Prostate gland (tissue), 2 donors: Measurements from ENCODE around the gene DCDC1. TPM values are rescaled to one million over a fixed set of nuclear protein-coding genes. Genes with fewer than 3 reads are reported as not detected.

Experiments used
- DNase-seq: peaks from one replicate; pipeline ENCODE4 v3.0.0-alpha.2; 2019; ENCODE audit warnings: low spot score
- H3K27ac ChIP-seq, 2 donors: fragments of 200-600 bp; sonication (generic); 2 replicates each; pipeline ENCODE4 v1.5.1; 2017 to 2019
- H3K27me3 ChIP-seq: fragments of 200-600 bp; sonication (generic); replicated peaks from 2 replicates; pipeline ENCODE4 v1.5.1; 2019; ENCODE audit not compliant: insufficient read depth
- H3K36me3 ChIP-seq, 2 donors: fragments of 200-600 bp; sonication (generic); 1 replicate in 1 of 2; 2 replicates in 1 of 2; pipeline versions ENCODE4 v1.5.1 to v1.8.1; 2017 to 2019
- H3K4me1 ChIP-seq: fragments of 200-600 bp; sonication (generic); replicated peaks from 2 replicates; pipeline ENCODE4 v1.5.1; 2019
- H3K4me3 ChIP-seq, 2 donors: fragments of 200-600 bp; sonication (generic); 2 replicates each; pipeline ENCODE4 v1.5.1; 2017 to 2019
- H3K9me3 ChIP-seq: fragments of 200-600 bp; sonication (generic); 2 replicates; pipeline ENCODE4 v1.5.1; 2017
- POLR2A ChIP-seq: fragments of 450-650 bp; IDR thresholded peaks from one replicate; pipeline ENCODE4 v1.6.1; 2016; ENCODE audit warnings: antibody characterized with exemption, mild to moderate bottlenecking
- POLR2AphosphoS5 ChIP-seq: sonication (generic); formaldehyde crosslinking; IDR thresholded peaks from one replicate; pipeline ENCODE4 v1.6.1; 2017; ENCODE audit warnings: antibody characterized with exemption
- WGBS: methylation state at CpG from one replicate; pipeline ENCODE4 v1.1.5; 2018; 5-methylcytosine and 5-hydroxymethylcytosine counted together
- intact Hi-C: fragments of 100-400 bp; cut with DNase I; formaldehyde crosslinking; loops from one replicate; pipeline ENCODE4 v1.14.2; 2022
- total RNA-seq, 2 donors: library from RNA; depleted of rRNA; stranded (reverse); fragments of >200 nt; gene quantifications; one replicate each; pipeline ENCODE4 v1.1.0, GENCODE V29; 2016
- TF ChIP-seq, protein P1 (sequence below), 4 experiments: fragments of 200-600 bp in 2 of 4; fragments of 450-650 bp in 2 of 4; sonication (generic) in 2 of 4; IDR thresholded peaks; 1 replicate in 3 of 4; 2 replicates in 1 of 4; pipeline ENCODE4 v1.5.1; 2016 to 2019; ENCODE audit warnings: antibody characterized with exemption in 4 of 4, mild to moderate bottlenecking in 2 of 4, moderate library complexity in 2 of 4

DCDC1 gene
- total RNA-seq, 2 donors from 2014 or later: 0.36 to 2.5 TPM

DNA sequence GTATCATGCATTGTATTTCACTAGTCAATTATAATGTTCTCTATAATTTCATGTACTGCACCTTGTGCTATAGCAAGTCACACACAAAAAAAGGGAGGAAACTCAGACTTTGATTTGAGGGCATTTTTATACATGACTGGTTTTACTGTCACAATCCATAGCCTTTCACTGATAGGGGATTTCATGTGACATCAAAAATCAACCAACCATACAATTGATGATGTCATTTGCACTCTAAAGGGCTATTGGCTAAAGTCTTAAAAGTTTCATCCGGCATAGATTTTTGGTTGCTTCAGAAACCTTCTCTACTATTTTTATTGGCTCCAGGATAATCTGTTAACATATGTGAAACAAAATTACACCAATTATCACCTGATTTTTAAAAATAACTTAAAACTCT, 237.8 kb downstream of the DCDC1 start:
- WGBS: 88% methylated on average over 1 of the region's 1 CpG

DNA sequence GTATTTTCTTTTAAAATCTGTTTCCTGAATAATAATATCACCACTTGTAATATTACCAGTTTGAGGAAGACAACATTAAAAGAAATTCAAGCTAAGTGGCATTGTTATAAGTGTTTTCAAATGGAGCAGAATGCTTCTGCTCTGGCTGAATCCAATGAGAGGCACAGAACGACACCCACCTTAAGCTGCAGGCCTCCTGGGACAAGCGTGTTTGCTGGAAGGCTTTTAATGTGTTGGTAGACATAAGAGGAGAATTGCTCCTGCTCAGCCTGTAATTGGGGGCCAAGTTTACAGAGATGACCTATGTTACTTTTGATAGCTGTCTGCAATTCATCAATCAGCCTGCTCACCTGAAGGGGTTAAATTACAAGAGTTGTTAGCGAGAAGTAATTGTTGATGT, 242.2 kb downstream of the DCDC1 start:
- 38% methylated on average over 3 of the region's 3 CpGs for WGBS
- no peaks in the 10 kb centered on the region for H3K4me1 ChIP-seq
- no peaks in the 10 kb centered on the region for H3K36me3 ChIP-seq
- DNase-seq: no peak
- TF ChIP-seq POLR2A (no peak), POLR2AphosphoS5 (no peak)
- TF ChIP-seq, protein P1, sequence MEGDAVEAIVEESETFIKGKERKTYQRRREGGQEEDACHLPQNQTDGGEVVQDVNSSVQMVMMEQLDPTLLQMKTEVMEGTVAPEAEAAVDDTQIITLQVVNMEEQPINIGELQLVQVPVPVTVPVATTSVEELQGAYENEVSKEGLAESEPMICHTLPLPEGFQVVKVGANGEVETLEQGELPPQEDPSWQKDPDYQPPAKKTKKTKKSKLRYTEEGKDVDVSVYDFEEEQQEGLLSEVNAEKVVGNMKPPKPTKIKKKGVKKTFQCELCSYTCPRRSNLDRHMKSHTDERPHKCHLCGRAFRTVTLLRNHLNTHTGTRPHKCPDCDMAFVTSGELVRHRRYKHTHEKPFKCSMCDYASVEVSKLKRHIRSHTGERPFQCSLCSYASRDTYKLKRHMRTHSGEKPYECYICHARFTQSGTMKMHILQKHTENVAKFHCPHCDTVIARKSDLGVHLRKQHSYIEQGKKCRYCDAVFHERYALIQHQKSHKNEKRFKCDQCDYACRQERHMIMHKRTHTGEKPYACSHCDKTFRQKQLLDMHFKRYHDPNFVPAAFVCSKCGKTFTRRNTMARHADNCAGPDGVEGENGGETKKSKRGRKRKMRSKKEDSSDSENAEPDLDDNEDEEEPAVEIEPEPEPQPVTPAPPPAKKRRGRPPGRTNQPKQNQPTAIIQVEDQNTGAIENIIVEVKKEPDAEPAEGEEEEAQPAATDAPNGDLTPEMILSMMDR (IDR thresholded peaks at IDR 0.05): no peak
- intact Hi-C loops: no loop called here
- H3K27ac ChIP-seq: no peak overlapping the region
- no peak overlapping the region for H3K4me3 ChIP-seq
- no peaks in the 10 kb centered on the region for H3K27me3 ChIP-seq
- no peaks in the 10 kb centered on the region for H3K9me3 ChIP-seq

More for the DNA sequence above, 237.8 kb downstream of the DCDC1 start:
- no peak for DNase-seq
- no peaks in the 10 kb centered on the region for H3K9me3 ChIP-seq
- no peak overlapping the region for H3K27ac ChIP-seq
- intact Hi-C loops: no loop called here
- TF ChIP-seq POLR2A (no peak), POLR2AphosphoS5 (no peak)
- TF ChIP-seq, protein P1 (IDR thresholded peaks at IDR 0.05): no peak
- H3K36me3 ChIP-seq: no peaks in the 10 kb centered on the region
- no peaks in the 10 kb centered on the region for H3K4me1 ChIP-seq
- no peaks in the 10 kb centered on the region for H3K27me3 ChIP-seq
- no peak overlapping the region for H3K4me3 ChIP-seq

DNA sequence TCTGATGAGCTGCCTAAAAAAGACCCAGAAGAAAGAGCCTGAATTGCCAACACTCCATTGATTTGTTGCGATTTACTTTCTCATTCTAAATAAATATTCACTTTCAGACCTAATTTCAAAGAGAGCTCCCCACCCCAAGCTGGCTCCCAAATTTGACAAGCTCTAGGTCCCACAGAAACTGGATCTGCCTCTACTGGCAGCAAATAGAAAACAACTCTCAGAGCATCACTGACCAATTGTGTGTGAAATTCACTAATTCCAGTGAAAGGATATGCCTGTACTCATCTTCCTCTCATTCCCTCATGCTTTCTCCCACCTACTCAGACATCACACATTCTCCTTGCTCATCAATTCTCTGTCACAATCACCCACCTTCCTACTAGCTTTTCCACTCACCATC, 249.1 kb downstream of the DCDC1 start:
- intact Hi-C loops: no loop called here
- Histone ChIP-seq H3K36me3 (no peaks in the 10 kb centered on the region), H3K4me1 (no peaks in the 10 kb centered on the region), H3K4me3 (no peak overlapping the region), H3K27ac (no peak overlapping the region), H3K27me3 (no peaks in the 10 kb centered on the region), H3K9me3 (no peaks in the 10 kb centered on the region)
- TF ChIP-seq POLR2AphosphoS5 (no peak), POLR2A (no peak)
- TF ChIP-seq, protein P1 (IDR thresholded peaks at IDR 0.05): no peak
- 95% methylated on average over 1 of the region's 1 CpG for WGBS
- no peak for DNase-seq

DNA sequence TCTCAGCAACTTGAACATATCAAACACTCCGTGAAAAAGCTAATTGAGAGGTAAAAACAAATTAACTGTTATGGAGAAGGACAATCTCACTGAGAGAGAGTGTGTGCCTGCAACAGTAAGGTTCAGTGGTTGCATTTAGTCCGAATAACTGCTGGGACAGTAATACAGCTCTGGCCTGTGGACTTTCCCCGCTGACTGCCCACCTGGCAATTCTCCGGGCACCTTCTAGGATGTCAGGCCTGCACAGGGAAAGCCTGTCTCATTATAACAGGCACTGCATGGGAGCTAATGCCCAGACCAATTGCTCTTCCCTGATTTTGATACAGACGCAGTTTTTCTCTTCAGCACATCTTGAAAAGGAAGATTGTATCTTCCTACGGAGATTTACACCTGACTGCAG, 251.0 kb downstream of the DCDC1 start:
- H3K4me3 ChIP-seq: no peak overlapping the region
- 80% methylated on average over 6 of the region's 6 CpGs for WGBS
- no peak overlapping the region for H3K27ac ChIP-seq
- H3K4me1 ChIP-seq: no peaks in the 10 kb centered on the region
- DNase-seq: no peak
- H3K9me3 ChIP-seq: no peaks in the 10 kb centered on the region
- H3K27me3 ChIP-seq: no peaks in the 10 kb centered on the region
- intact Hi-C loops: no loop called here
- no peaks in the 10 kb centered on the region for H3K36me3 ChIP-seq
- TF ChIP-seq POLR2A (no peak), POLR2AphosphoS5 (no peak)
- TF ChIP-seq, protein P1 (IDR thresholded peaks at IDR 0.05): no peak

DNA sequence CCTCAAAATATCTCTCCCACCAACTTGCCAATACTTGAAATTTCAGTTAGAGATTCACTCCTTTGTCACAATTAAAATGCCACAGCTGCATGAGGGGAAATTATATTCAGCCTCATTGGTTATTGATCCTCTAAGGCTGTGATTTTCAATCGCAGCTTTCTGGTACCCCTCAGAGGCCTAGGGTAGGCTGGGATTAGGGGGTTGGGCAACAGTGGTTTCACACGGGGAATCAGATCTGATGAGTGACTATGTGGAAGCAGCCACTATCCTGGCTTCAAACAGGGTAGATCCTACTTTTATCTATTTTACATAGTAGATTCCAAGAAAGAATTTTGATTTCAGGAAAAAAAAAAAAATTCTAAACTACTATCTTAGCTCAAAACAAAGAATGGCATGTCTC, 252.5 kb downstream of the DCDC1 start:
- no peaks in the 10 kb centered on the region for H3K4me1 ChIP-seq
- TF ChIP-seq, protein P1 (IDR thresholded peaks at IDR 0.05): no peak
- no peak for TF ChIP-seq POLR2A
- TF ChIP-seq POLR2AphosphoS5: no peak
- no peaks in the 10 kb centered on the region for H3K27me3 ChIP-seq
- H3K36me3 ChIP-seq: no peaks in the 10 kb centered on the region
- H3K9me3 ChIP-seq: no peaks in the 10 kb centered on the region
- H3K4me3 ChIP-seq: no peak overlapping the region
- DNase-seq: no peak
- H3K27ac ChIP-seq: no peak overlapping the region
- intact Hi-C loops: no loop called here
- WGBS: 65% methylated on average over 2 of the region's 2 CpGs
